IMR-90 (cell line): ENCODE results near the gene SMAD4. TPM values are rescaled to one million over a fixed set of nuclear protein-coding genes. Genes with fewer than 3 reads are reported as not detected.

ENCODE experiments used
- ATAC-seq: fragments of 200-7000 bp; cut with Tn5 transposase; 2 replicates; pipeline ENCODE4 v1.9.1; 2020; ENCODE audit warnings: low read depth, mild to moderate bottlenecking, moderate library complexity
- BruUV-seq: library from RNA; stranded (reverse); fragments of 400-500 nt; replicated peaks from 2 replicates; lab custom pipeline; 2021; lab: Mats Ljungman, UMichigan
- CTCF ChIA-PET: fragments of 300-600 bp; formaldehyde crosslinking; extraction: SDS; loops from one replicate; lab custom pipeline; 2021; ENCODE audit warnings: antibody characterized with exemption; lab: Yijun Ruan, JAX
- POLR2A ChIA-PET: fragments of 300-600 bp; sonication (Branson Sonifier 250); formaldehyde crosslinking; loops from one replicate; lab custom pipeline; 2022; ENCODE audit warnings: antibody characterized with exemption; ENCODE audit not compliant: unreplicated experiment; lab: Charles Lee
- DNase-seq: peaks from one replicate; pipeline ENCODE4 v3.0.0; 2013
- H2AFZ ChIP-seq: replicated peaks from 2 replicates; pipeline ENCODE3; 2013; ENCODE audit warnings: low read length, mild to moderate bottlenecking; ENCODE audit not compliant: poor library complexity
- H2AK5ac ChIP-seq: 2 replicates; pipeline ENCODE4 v1.6.1; 2013; ENCODE audit warnings: low read depth, low read length, inconsistent platforms
- H2AK9ac ChIP-seq: replicated peaks from 2 replicates; pipeline ENCODE3; 2013; ENCODE audit warnings: mild to moderate bottlenecking, low read depth, low read length, moderate library complexity; ENCODE audit not compliant: poor library complexity
- H2BK120ac ChIP-seq: 2 replicates; pipeline ENCODE4 v1.6.1; 2013; ENCODE audit warnings: low read depth, low read length, inconsistent platforms
- H2BK15ac ChIP-seq: 3 replicates; pipeline ENCODE4 v1.6.1; 2013; ENCODE audit warnings: low read depth, low read length, inconsistent platforms
- H2BK20ac ChIP-seq: 2 replicates; pipeline ENCODE4 v1.6.1; 2013; ENCODE audit warnings: low read depth, mild to moderate bottlenecking, inconsistent platforms, low read length, moderate library complexity
- H2BK5ac ChIP-seq: 2 replicates; pipeline ENCODE4 v1.6.1; 2013; ENCODE audit warnings: mild to moderate bottlenecking, low read depth, low read length, inconsistent platforms; ENCODE audit not compliant: poor library complexity, severe bottlenecking
- H3K14ac ChIP-seq: replicated peaks from 2 replicates; pipeline ENCODE4 v1.6.1; 2013; ENCODE audit warnings: low read depth, low read length, inconsistent platforms
- H3K18ac ChIP-seq: 2 replicates; pipeline ENCODE4 v1.6.1; 2013; ENCODE audit warnings: low read depth, low read length, control low read depth
- H3K23ac ChIP-seq: 2 replicates; pipeline ENCODE4 v1.6.1; 2013; ENCODE audit warnings: low read depth, low read length, inconsistent platforms
- H3K27ac ChIP-seq: 2 replicates; pipeline ENCODE4 v1.5.1; 2013; ENCODE audit warnings: mild to moderate bottlenecking, control low read depth, low read length; ENCODE audit not compliant: insufficient read depth
- H3K27me3 ChIP-seq: 2 replicates; pipeline ENCODE4 v1.6.1; 2013; ENCODE audit warnings: low read length; ENCODE audit not compliant: control insufficient read depth, insufficient read depth
- H3K36me3 ChIP-seq: 2 replicates; pipeline ENCODE4 v1.6.1; 2013; ENCODE audit warnings: low read length, mixed read lengths; ENCODE audit not compliant: control insufficient read depth, insufficient read depth
- H3K4ac ChIP-seq: 2 replicates; pipeline ENCODE4 v1.6.1; 2013; ENCODE audit warnings: low read depth, low read length, inconsistent platforms
- H3K4me1 ChIP-seq: 2 replicates; pipeline ENCODE4 v1.6.1; 2013; ENCODE audit warnings: low read length, mixed read lengths; ENCODE audit not compliant: control insufficient read depth, insufficient read depth
- H3K4me2 ChIP-seq: 2 replicates; pipeline ENCODE4 v1.6.1; 2013; ENCODE audit warnings: low read depth, mild to moderate bottlenecking, control low read depth, low read length, moderate library complexity
- H3K4me3 ChIP-seq: 2 replicates; pipeline ENCODE4 v1.5.1; 2013; ENCODE audit warnings: low read depth, mild to moderate bottlenecking, control low read depth, low read length, moderate library complexity; ENCODE audit not compliant: insufficient read depth
- H3K56ac ChIP-seq: 2 replicates; pipeline ENCODE4 v1.6.1; 2013; ENCODE audit warnings: low read length, inconsistent platforms; ENCODE audit not compliant: insufficient read depth; ENCODE audit errors: extremely low read depth
- H3K79me1 ChIP-seq, 2 experiments: 2 replicates each; pipeline ENCODE4 v1.6.1; 2013; ENCODE audit warnings: low read length in 2 of 2, inconsistent platforms in 1 of 2, low read depth in 1 of 2
- H3K9ac ChIP-seq: 2 replicates; pipeline ENCODE4 v1.6.1; 2013; ENCODE audit warnings: low read depth, low read length, control low read depth
- H3K9me1 ChIP-seq: 2 replicates; pipeline ENCODE4 v1.6.1; 2013; ENCODE audit warnings: low read length, inconsistent platforms; ENCODE audit not compliant: insufficient read depth
- H3K9me3 ChIP-seq: 2 replicates; pipeline ENCODE4 v1.6.1; 2013; ENCODE audit warnings: low read length; ENCODE audit not compliant: control insufficient read depth, insufficient read depth
- H4K20me1 ChIP-seq: 2 replicates; pipeline ENCODE4 v1.6.1; 2013; ENCODE audit warnings: low read length, inconsistent platforms; ENCODE audit not compliant: insufficient read depth
- H4K5ac ChIP-seq: 2 replicates; pipeline ENCODE4 v1.6.1; 2013; ENCODE audit warnings: mild to moderate bottlenecking, low read depth, low read length, control low read depth
- H4K8ac ChIP-seq, 2 experiments: 2 replicates each; pipeline ENCODE4 v1.6.1; 2013; ENCODE audit warnings: low read depth in 2 of 2, low read length in 2 of 2, control low read depth in 1 of 2, inconsistent platforms in 1 of 2
- H4K91ac ChIP-seq: 2 replicates; pipeline ENCODE4 v1.6.1; 2013; ENCODE audit warnings: low read depth, low read length, inconsistent platforms; ENCODE audit not compliant: insufficient read depth
- BHLHE40 ChIP-seq: fragments of 150-350 bp; IDR thresholded peaks from 2 replicates; pipeline ENCODE4 v1.6.1; 2016; ENCODE audit warnings: mild to moderate bottlenecking, low read depth, low read length
- CEBPB ChIP-seq: IDR thresholded peaks from 2 replicates; pipeline ENCODE4 v1.6.1; 2012; ENCODE audit warnings: low read depth, low read length, improper control_type of control experiment
- CHD1 ChIP-seq: IDR thresholded peaks from 2 replicates; pipeline ENCODE4 v1.6.1; 2012; ENCODE audit warnings: low read depth, low read length, improper control_type of control experiment
- CTCF ChIP-seq: conservative IDR thresholded peaks from 2 replicates; pipeline ENCODE4 v1.5.1; 2012; ENCODE audit warnings: mild to moderate bottlenecking, low read depth, low read length, improper control_type of control experiment
- ELK1 ChIP-seq: fragments of 150-350 bp; IDR thresholded peaks from 2 replicates; pipeline ENCODE4 v1.6.1; 2016; ENCODE audit warnings: low read depth, mild to moderate bottlenecking, low read length, moderate library complexity, borderline replicate concordance
- FOS ChIP-seq: fragments of 150-350 bp; IDR thresholded peaks from 2 replicates; pipeline ENCODE4 v1.6.1; 2016; ENCODE audit warnings: low read depth, low read length
- MAFK ChIP-seq: IDR thresholded peaks from 2 replicates; pipeline ENCODE4 v1.6.1; 2012; ENCODE audit warnings: low read depth, low read length, improper control_type of control experiment
- MAZ ChIP-seq: IDR thresholded peaks from 2 replicates; pipeline ENCODE4 v1.6.1; 2012; ENCODE audit warnings: low read depth, mild to moderate bottlenecking, low read length, improper control_type of control experiment, moderate library complexity, borderline replicate concordance
- MXI1 ChIP-seq: IDR thresholded peaks from 2 replicates; pipeline ENCODE4 v1.6.1; 2012; ENCODE audit warnings: low read depth, mild to moderate bottlenecking, low read length, moderate library complexity, borderline replicate concordance
- NFE2L2 ChIP-seq: fragments of 150-350 bp; IDR thresholded peaks from 2 replicates; pipeline ENCODE4 v1.6.1; 2016; ENCODE audit warnings: low read depth, mild to moderate bottlenecking, low read length
- POLR2A ChIP-seq: IDR thresholded peaks from 2 replicates; pipeline ENCODE4 v1.6.1; 2012; ENCODE audit warnings: mild to moderate bottlenecking, low read depth, low read length
- RAD21 ChIP-seq: IDR thresholded peaks from 2 replicates; pipeline ENCODE4 v1.6.1; 2012; ENCODE audit warnings: low read length, improper control_type of control experiment
- RCOR1 ChIP-seq: IDR thresholded peaks from 2 replicates; pipeline ENCODE4 v1.6.1; 2012; ENCODE audit warnings: mild to moderate bottlenecking, low read length, improper control_type of control experiment; ENCODE audit not compliant: insufficient replicate concordance
- RFX5 ChIP-seq: IDR thresholded peaks from 2 replicates; pipeline ENCODE4 v1.8.0; 2012; ENCODE audit warnings: low read depth, mild to moderate bottlenecking, low read length, moderate library complexity
- SMC3 ChIP-seq: fragments of 150-350 bp; IDR thresholded peaks from 2 replicates; pipeline ENCODE4 v1.6.1; 2016; ENCODE audit warnings: low read depth, mild to moderate bottlenecking, antibody characterized with exemption, low read length, moderate library complexity
- USF2 ChIP-seq: fragments of 150-350 bp; IDR thresholded peaks from 2 replicates; pipeline ENCODE4 v1.6.1; 2017; ENCODE audit warnings: mild to moderate bottlenecking, antibody characterized with exemption, low read length, low read depth
- WGBS, 2 experiments: methylation state at CpG; one replicate each; pipeline versions ENCODE4 v1.1.5 to v1.1.7; 2013; ENCODE audit warnings: missing lambda C conversion rate in 2 of 2; ENCODE audit not compliant: insufficient read length in 1 of 2; ENCODE audit errors: extremely low coverage in 2 of 2; 5-methylcytosine and 5-hydroxymethylcytosine counted together
- dilution Hi-C: fragments of 300-500 bp; cut with HindIII; formaldehyde crosslinking; loops from one replicate; pipeline ENCODE4 v1.14.3; 2018; ENCODE audit warnings: low sequenced_read_pairs; ENCODE audit not compliant: unreplicated experiment
- in situ Hi-C: fragments of 300-500 bp; cut with MboI; formaldehyde crosslinking; loops from 3 replicates; pipeline ENCODE4 v1.14.3; 2019; ENCODE audit warnings: low sequenced_read_pairs, inconsistent platforms, mixed read lengths
- intact Hi-C: fragments of 100-400 bp; cut with micrococcal nuclease; formaldehyde crosslinking; loops from 2 replicates; pipeline ENCODE4 v1.10.0; 2022
- polyA plus RNA-seq, 3 experiments: library from polyadenylated mRNA; depleted of rRNA; stranded (reverse); fragments of >200 nt; gene quantifications; 2 replicates each; pipeline ENCODE4 v1.2.3, GENCODE V29; 2012; ENCODE audit warnings: low replicate concordance in 1 of 3
- total RNA-seq: library from RNA; depleted of rRNA; stranded (reverse); fragments of >200 nt; gene quantifications from 2 replicates; pipeline ENCODE4 v1.2.3, GENCODE V29; 2012

The SMAD4 gene
- total and polyA plus RNA-seq, 2 of the 4 experiments (the other 2 are of a cell fraction): 57.6 to 145 TPM

- H2AK5ac ChIP-seq: no peak overlapping the region
- H3K9me3 ChIP-seq: no peaks in the 10 kb centered on the region
- no peak overlapping the region for H3K56ac ChIP-seq
- in situ Hi-C loops (no loop called here), intact Hi-C loops (no loop called here), dilution Hi-C loops (no loop called here)
- no peaks in the 10 kb centered on the region for H3K9me1 ChIP-seq
- H3K27me3 ChIP-seq: no peaks in the 10 kb centered on the region
- no peak overlapping the region for H4K8ac ChIP-seq
- TF ChIP-seq FOS (no peak), CTCF (no peak), BHLHE40 (no peak), POLR2A (no peak), MAZ (no peak), USF2 (no peak), CHD1 (no peak), MXI1 (no peak), MAFK (no peak), NFE2L2 (no peak), CEBPB (no peak), RFX5 (no peak), RAD21 (no peak), ELK1 (no peak), RCOR1 (no peak), SMC3 (no peak)
- H3K14ac ChIP-seq: no peak overlapping the region
- H3K27ac ChIP-seq: no peak overlapping the region
- H2AK9ac ChIP-seq: no peak overlapping the region
- H2BK20ac ChIP-seq: no peak overlapping the region
- H2BK5ac ChIP-seq: no peak overlapping the region
- DNase-seq (no peak), ATAC-seq (no peak)
- H3K23ac ChIP-seq: no peak overlapping the region
- ChIA-PET POLR2A (no interaction called here), CTCF (no interaction called here)
- no peak overlapping the region for H2BK15ac ChIP-seq
- H3K18ac ChIP-seq: no peak overlapping the region
- H4K91ac ChIP-seq: no peak overlapping the region
- no TSS peak for BruUV-seq
- no peak overlapping the region for H3K9ac ChIP-seq
- H3K4me1 ChIP-seq: no peaks in the 10 kb centered on the region
- no peak overlapping the region for H3K4me2 ChIP-seq
- H3K79me1 ChIP-seq: no peaks in the 10 kb centered on the region
- no peak overlapping the region for H3K4ac ChIP-seq
- no peak overlapping the region for H3K4me3 ChIP-seq
- no peak overlapping the region for H2BK120ac ChIP-seq
- H4K20me1 ChIP-seq: no peaks in the 10 kb centered on the region
- no peak overlapping the region for H2AFZ ChIP-seq
- H4K5ac ChIP-seq: no peak overlapping the region
- H3K36me3 ChIP-seq: no peaks in the 10 kb centered on the region
- WGBS, 2 experiments: no CpG with 5 or more reads among the region's 13 CpGs
Observed at GRCh38 chr18:51006948-51007789, 22.8 kb upstream of the SMAD4 start.
